ENCODE measurements around the gene SDK1.

SDK1 gene

GRCh38 chr7:3964980-3965606, 664.0 kb downstream of the SDK1 start:
- DNase-seq, result no peak

- DNase-seq, result no peak
Measured at GRCh38 chr7:3965794-3966395, 664.8 kb downstream of the SDK1 start.

- DNase-seq, result no peak
Measured at GRCh38 chr7:3968234-3968633, 667.2 kb downstream of the SDK1 start.

- DNase-seq, result no peak
Measured at GRCh38 chr7:3969286-3969685, 668.2 kb downstream of the SDK1 start.

GRCh38 chr7:3971323-3971722, 670.3 kb downstream of the SDK1 start:
- DNase-seq, result no peak

GRCh38 chr7:3973264-3973663, 672.2 kb downstream of the SDK1 start:
- no peak for DNase-seq

GRCh38 chr7:3974329-3974728, 673.3 kb downstream of the SDK1 start:
- no peak for DNase-seq

GRCh38 chr7:3975371-3975770, 674.3 kb downstream of the SDK1 start:
- no peak for DNase-seq

- no peak for DNase-seq
Measured at GRCh38 chr7:3977391-3977790, 676.3 kb downstream of the SDK1 start.

GRCh38 chr7:3978839-3979238, 677.8 kb downstream of the SDK1 start:
- DNase-seq, result no peak

- no peak for DNase-seq
Measured at GRCh38 chr7:3979611-3980299, 678.7 kb downstream of the SDK1 start.

- no peak for DNase-seq
Measured at GRCh38 chr7:3980300-3980643, 679.2 kb downstream of the SDK1 start.

- no peak for DNase-seq
Measured at GRCh38 chr7:3981281-3981680, 680.2 kb downstream of the SDK1 start.

- no peak for DNase-seq
Measured at GRCh38 chr7:3984456-3984855, 683.4 kb downstream of the SDK1 start.

- no peak for DNase-seq
Measured at GRCh38 chr7:3986927-3987326, 685.9 kb downstream of the SDK1 start.

GRCh38 chr7:3987426-3987927, 686.4 kb downstream of the SDK1 start:
- no peak for DNase-seq

- no peak for DNase-seq
Measured at GRCh38 chr7:3989723-3990122, 688.7 kb downstream of the SDK1 start.

- DNase-seq, result no peak
Measured at GRCh38 chr7:3991731-3992231, 690.7 kb downstream of the SDK1 start.

GRCh38 chr7:3992841-3993240, 691.8 kb downstream of the SDK1 start:
- DNase-seq, result no peak

- no peak for DNase-seq
Measured at GRCh38 chr7:3994764-3995163, 693.7 kb downstream of the SDK1 start.

- no peak for DNase-seq
Measured at GRCh38 chr7:3995187-3995586, 694.1 kb downstream of the SDK1 start.

GRCh38 chr7:3998060-3998459, 697.0 kb downstream of the SDK1 start:
- no peak for DNase-seq

GRCh38 chr7:4000139-4000538, 699.1 kb downstream of the SDK1 start:
- DNase-seq, result no peak

GRCh38 chr7:4000934-4001333, 699.9 kb downstream of the SDK1 start:
- DNase-seq, result no peak

Data from NCI-H774 (cell line).